Astrocyte (in vitro differentiated cells and primary cell): ENCODE results near the gene DISC1. TPM values are rescaled to one million over a fixed set of nuclear protein-coding genes. Genes with fewer than 3 reads are reported as not detected.
"Not testable (repeated sequence)": the region's sequence is repeated elsewhere in the genome, so short reads cannot be mapped to it uniquely, and the experiment has no call there.

Experiments
- DNase-seq: peaks from one replicate; pipeline ENCODE4 v3.0.0-alpha.2; 2010; ENCODE audit warnings: low read depth
- FAIRE-seq: peaks from 2 replicates; lab custom pipeline; 2011; peaks lifted over from hg19 to GRCh38; lab: Jason Lieb, UNC
- H2AFZ ChIP-seq: 2 replicates; pipeline ENCODE4 v1.6.0; 2012; ENCODE audit warnings: low read depth, low read length, inconsistent platforms
- H3K27ac ChIP-seq: 2 replicates; pipeline ENCODE4 v1.5.1; 2011; ENCODE audit warnings: low read depth, low read length, inconsistent platforms
- H3K27me3 ChIP-seq: 2 replicates; pipeline ENCODE4 v1.6.0; 2011; ENCODE audit warnings: low read length, inconsistent platforms; ENCODE audit not compliant: insufficient read depth
- H3K36me3 ChIP-seq: 2 replicates; pipeline ENCODE4 v1.5.1; 2011; ENCODE audit warnings: low read length, inconsistent platforms; ENCODE audit not compliant: insufficient read depth
- H3K4me1 ChIP-seq: 2 replicates; pipeline ENCODE4 v1.5.1; 2011; ENCODE audit warnings: low read length, inconsistent platforms; ENCODE audit not compliant: insufficient read depth
- H3K4me2 ChIP-seq: 2 replicates; pipeline ENCODE4 v1.6.0; 2012; ENCODE audit warnings: low read length, inconsistent platforms
- H3K4me3 ChIP-seq: 2 replicates; pipeline ENCODE4 v1.5.1; 2011; ENCODE audit warnings: low read depth, mild to moderate bottlenecking, low read length, inconsistent platforms; ENCODE audit not compliant: insufficient read depth
- H3K79me2 ChIP-seq: 2 replicates; pipeline ENCODE4 v1.6.0; 2012; ENCODE audit warnings: mild to moderate bottlenecking, low read length, inconsistent platforms; ENCODE audit not compliant: insufficient read depth
- H3K9ac ChIP-seq: 2 replicates; pipeline ENCODE4 v1.6.0; 2012; ENCODE audit warnings: mild to moderate bottlenecking, low read length, inconsistent platforms
- H3K9me3 ChIP-seq: 2 replicates; pipeline ENCODE4 v1.5.1; 2012; ENCODE audit warnings: low read depth, mild to moderate bottlenecking, low read length, inconsistent platforms; ENCODE audit not compliant: insufficient read depth
- H4K20me1 ChIP-seq: 2 replicates; pipeline ENCODE4 v1.6.0; 2012; ENCODE audit warnings: low read length, inconsistent platforms; ENCODE audit not compliant: insufficient read depth
- H3K27ac Mint-ChIP-seq: one replicate; pipeline ENCODE4 v1.8.0; 2021; ENCODE audit warnings: mild to moderate bottlenecking, mixed read lengths; ENCODE audit not compliant: unreplicated experiment
- H3K27me3 Mint-ChIP-seq: one replicate; pipeline ENCODE4 v1.8.0; 2021; ENCODE audit warnings: low read depth, mixed read lengths; ENCODE audit not compliant: unreplicated experiment
- H3K36me3 Mint-ChIP-seq: one replicate; pipeline ENCODE4 v1.8.0; 2021; ENCODE audit warnings: low read depth, mixed read lengths; ENCODE audit not compliant: unreplicated experiment
- H3K4me1 Mint-ChIP-seq: one replicate; pipeline ENCODE4 v1.8.0; 2021; ENCODE audit warnings: low read depth, mixed read lengths; ENCODE audit not compliant: unreplicated experiment
- H3K4me3 Mint-ChIP-seq: one replicate; pipeline ENCODE4 v1.8.0; 2021; ENCODE audit warnings: mild to moderate bottlenecking, moderate library complexity, mixed read lengths; ENCODE audit not compliant: unreplicated experiment
- H3K9me3 Mint-ChIP-seq: one replicate; pipeline ENCODE4 v1.8.0; 2021; ENCODE audit warnings: mild to moderate bottlenecking, mixed read lengths; ENCODE audit not compliant: unreplicated experiment
- EZH2 ChIP-seq: IDR thresholded peaks from 2 replicates; pipeline ENCODE4 v1.6.1; 2012; ENCODE audit warnings: mild to moderate bottlenecking, low read length, inconsistent platforms; ENCODE audit not compliant: insufficient read depth
- total RNA-seq: library from RNA; stranded (reverse); gene quantifications from 2 replicates; pipeline ENCODE4 v1.2.1, GENCODE V29; 2021
- TF ChIP-seq, protein P1 (sequence below): IDR thresholded peaks from 2 replicates; pipeline ENCODE4 v1.5.1; 2011; ENCODE audit warnings: low read depth, mild to moderate bottlenecking, inconsistent platforms, low read length, moderate library complexity; ENCODE audit not compliant: insufficient read depth

Gene DISC1
- total RNA-seq, 1 donor from 2014 or later: 9.1 TPM

DNA sequence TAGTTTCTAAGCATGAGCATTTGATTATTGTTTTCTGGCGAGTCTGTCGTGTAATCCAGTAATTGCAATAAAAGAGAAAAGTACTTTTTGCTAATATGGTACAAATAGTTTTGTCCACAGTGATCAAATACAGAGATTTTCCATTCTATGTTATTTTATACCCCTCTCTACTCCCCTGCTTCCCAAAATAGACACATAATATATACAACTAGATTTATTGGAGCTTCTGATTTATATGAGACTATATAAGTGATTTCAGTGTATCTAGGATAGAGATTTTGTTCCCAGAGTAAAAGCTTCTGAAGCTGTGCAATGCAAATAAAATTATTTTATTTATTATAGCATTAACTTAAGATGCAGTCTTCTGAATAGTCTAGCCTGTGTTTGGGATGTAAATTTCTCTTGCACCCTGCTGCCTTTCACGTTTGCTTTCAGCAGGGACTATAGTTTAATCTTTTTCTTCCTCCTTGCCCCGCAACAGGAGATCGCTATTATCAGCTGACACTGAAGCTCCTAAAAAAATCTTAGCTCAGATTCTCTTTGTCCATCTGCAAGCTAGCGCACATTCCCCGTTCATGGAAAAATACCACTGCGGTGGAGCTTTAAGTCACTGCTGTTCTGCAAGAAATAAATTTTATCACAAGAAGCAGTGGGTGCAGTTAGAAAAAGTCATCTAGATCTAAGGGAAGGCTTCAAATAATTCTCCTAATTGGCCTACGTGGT lies 273.3 kb downstream of the DISC1 start:
- H3K9me3 ChIP-seq: no peaks in the 10 kb centered on the region
- H3K27ac Mint-ChIP-seq: no peak overlapping the region
- H3K4me3 ChIP-seq: no peak overlapping the region
- no peak for TF ChIP-seq EZH2
- TF ChIP-seq, protein P1, sequence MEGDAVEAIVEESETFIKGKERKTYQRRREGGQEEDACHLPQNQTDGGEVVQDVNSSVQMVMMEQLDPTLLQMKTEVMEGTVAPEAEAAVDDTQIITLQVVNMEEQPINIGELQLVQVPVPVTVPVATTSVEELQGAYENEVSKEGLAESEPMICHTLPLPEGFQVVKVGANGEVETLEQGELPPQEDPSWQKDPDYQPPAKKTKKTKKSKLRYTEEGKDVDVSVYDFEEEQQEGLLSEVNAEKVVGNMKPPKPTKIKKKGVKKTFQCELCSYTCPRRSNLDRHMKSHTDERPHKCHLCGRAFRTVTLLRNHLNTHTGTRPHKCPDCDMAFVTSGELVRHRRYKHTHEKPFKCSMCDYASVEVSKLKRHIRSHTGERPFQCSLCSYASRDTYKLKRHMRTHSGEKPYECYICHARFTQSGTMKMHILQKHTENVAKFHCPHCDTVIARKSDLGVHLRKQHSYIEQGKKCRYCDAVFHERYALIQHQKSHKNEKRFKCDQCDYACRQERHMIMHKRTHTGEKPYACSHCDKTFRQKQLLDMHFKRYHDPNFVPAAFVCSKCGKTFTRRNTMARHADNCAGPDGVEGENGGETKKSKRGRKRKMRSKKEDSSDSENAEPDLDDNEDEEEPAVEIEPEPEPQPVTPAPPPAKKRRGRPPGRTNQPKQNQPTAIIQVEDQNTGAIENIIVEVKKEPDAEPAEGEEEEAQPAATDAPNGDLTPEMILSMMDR: no peak
- no peaks in the 10 kb centered on the region for H3K27me3 Mint-ChIP-seq
- no peak overlapping the region for H3K27ac ChIP-seq
- H3K4me2 ChIP-seq: no peak overlapping the region
- FAIRE-seq: no peak
- no peaks in the 10 kb centered on the region for H4K20me1 ChIP-seq
- no peak for DNase-seq
- H3K79me2 ChIP-seq: no peaks in the 10 kb centered on the region
- H3K4me3 Mint-ChIP-seq: no peak overlapping the region
- peaks cover 5% of the 10 kb centered on the region for H3K4me1 Mint-ChIP-seq
- no peaks in the 10 kb centered on the region for H3K4me1 ChIP-seq
- H3K27me3 ChIP-seq: no peaks in the 10 kb centered on the region
- H3K36me3 Mint-ChIP-seq: no peaks in the 10 kb centered on the region
- H3K9me3 Mint-ChIP-seq: peaks cover 1% of the 10 kb centered on the region
- H3K36me3 ChIP-seq: no peaks in the 10 kb centered on the region
- no peak overlapping the region for H3K9ac ChIP-seq
- no peak overlapping the region for H2AFZ ChIP-seq

DNA sequence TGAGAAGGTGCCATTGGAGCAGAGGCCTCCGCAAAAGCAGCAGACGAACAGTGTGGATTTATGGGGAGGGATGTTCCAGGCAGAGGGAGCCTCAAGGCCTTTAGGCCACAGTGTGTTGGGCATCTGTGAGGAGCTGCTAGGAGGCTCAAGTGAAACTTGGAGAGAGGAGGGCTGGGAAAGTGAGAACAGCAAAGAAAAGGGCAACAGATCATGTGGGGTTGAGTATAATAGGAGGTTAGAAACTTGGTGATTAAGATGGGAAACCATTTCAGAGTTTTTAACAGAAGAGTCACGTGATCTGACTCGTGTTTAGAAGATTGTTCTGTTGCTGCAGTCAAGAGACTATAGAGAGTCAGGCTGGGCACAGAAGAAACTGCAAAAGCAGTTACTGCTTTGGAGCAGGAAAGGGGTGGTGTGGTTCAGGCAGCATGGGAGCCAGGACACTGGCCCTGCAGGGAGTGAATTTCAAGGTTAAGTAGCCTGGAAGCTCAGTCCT lies 277.0 kb downstream of the DISC1 start:
- Histone ChIP-seq H3K4me1 (no peaks in the 10 kb centered on the region), H3K27ac (no peak overlapping the region), H3K4me3 (no peak overlapping the region), H3K36me3 (no peaks in the 10 kb centered on the region), H4K20me1 (no peaks in the 10 kb centered on the region), H3K4me2 (no peak overlapping the region), H3K27me3 (no peaks in the 10 kb centered on the region), H3K9ac (no peak overlapping the region), H3K9me3 (no peaks in the 10 kb centered on the region), H2AFZ (no peak overlapping the region), H3K79me2 (no peaks in the 10 kb centered on the region)
- H3K27me3 Mint-ChIP-seq: no peaks in the 10 kb centered on the region
- TF ChIP-seq, protein P1: no peak
- TF ChIP-seq EZH2: no peak
- no peak overlapping the region for H3K27ac Mint-ChIP-seq
- peaks cover 5% of the 10 kb centered on the region for H3K4me1 Mint-ChIP-seq
- FAIRE-seq: no peak
- DNase-seq: no peak
- no peaks in the 10 kb centered on the region for H3K36me3 Mint-ChIP-seq
- peaks cover 1% of the 10 kb centered on the region for H3K9me3 Mint-ChIP-seq
- H3K4me3 Mint-ChIP-seq: no peak overlapping the region

DNA sequence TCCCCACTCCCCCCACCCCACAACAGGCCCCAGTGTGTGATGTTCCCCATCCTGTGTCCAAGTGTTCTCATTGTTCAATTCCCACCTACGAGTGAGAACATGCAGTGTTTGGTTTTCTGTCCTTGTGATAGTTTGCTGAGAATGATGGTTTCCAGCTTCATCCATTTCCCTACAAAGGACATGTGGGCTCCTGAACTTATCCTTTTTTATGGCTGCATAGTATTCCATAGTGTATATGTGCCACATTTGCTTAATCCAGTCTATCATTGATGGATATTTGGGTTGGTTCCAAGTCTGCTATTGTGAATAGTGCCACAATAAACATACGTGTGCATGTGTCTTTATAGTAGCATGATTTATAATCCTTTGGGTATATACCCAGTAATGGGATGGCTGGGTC lies 280.7 kb downstream of the DISC1 start:
- not testable (repeated sequence) for H3K27me3 ChIP-seq, H3K4me1 ChIP-seq, H3K4me2 ChIP-seq, H3K4me1 Mint-ChIP-seq, H4K20me1 ChIP-seq, H3K4me3 ChIP-seq, H3K36me3 Mint-ChIP-seq, DNase-seq, H3K36me3 ChIP-seq, H2AFZ ChIP-seq, H3K4me3 Mint-ChIP-seq, H3K9ac ChIP-seq, H3K27me3 Mint-ChIP-seq, H3K9me3 Mint-ChIP-seq, FAIRE-seq, H3K9me3 ChIP-seq, H3K27ac Mint-ChIP-seq, H3K27ac ChIP-seq, H3K79me2 ChIP-seq
